H1 (cell line): ENCODE measurements around the gene NFIA. TPM values are rescaled to one million over a fixed set of nuclear protein-coding genes. Genes with fewer than 3 reads are reported as not detected.

ENCODE experiments used
- CTCF ChIA-PET: fragments of 300-600 bp; sonication (Branson Sonifier 250); formaldehyde crosslinking; loops from one replicate; lab custom pipeline; 2021; ENCODE audit not compliant: partially characterized antibody; lab: Charles Lee
- POLR2A ChIA-PET: fragments of 300-600 bp; sonication (Branson Sonifier 250); formaldehyde crosslinking; loops from one replicate; lab custom pipeline; 2021; ENCODE audit warnings: inconsistent platforms; ENCODE audit not compliant: partially characterized antibody; lab: Charles Lee
- DNase-seq, 2 experiments: peaks; one replicate each; pipeline versions ENCODE4 v3.0.0 to v3.0.0-alpha.2; 2010 to 2022; ENCODE audit warnings: low spot score in 2 of 2, low read depth in 1 of 2, mixed read lengths in 1 of 2
- FAIRE-seq: peaks from 2 replicates; lab custom pipeline; 2011; peaks lifted over from hg19 to GRCh38; lab: Jason Lieb, UNC
- H2AFZ ChIP-seq: 2 replicates; pipeline ENCODE4 v1.8.1; 2012; ENCODE audit warnings: low read length, inconsistent platforms
- H2AK5ac ChIP-seq: 2 replicates; pipeline ENCODE4 v1.6.1; 2013; ENCODE audit warnings: low read depth, low read length
- H2BK120ac ChIP-seq: replicated peaks from 2 replicates; pipeline ENCODE3; 2013; ENCODE audit warnings: low read depth, low read length, inconsistent platforms
- H2BK12ac ChIP-seq: 2 replicates; pipeline ENCODE4 v1.6.1; 2013; ENCODE audit warnings: low read depth, low read length
- H2BK15ac ChIP-seq: 2 replicates; pipeline ENCODE4 v1.6.1; 2013; ENCODE audit warnings: low read length
- H2BK20ac ChIP-seq: 2 replicates; pipeline ENCODE4 v1.6.1; 2013; ENCODE audit warnings: low read length
- H2BK5ac ChIP-seq: 2 replicates; pipeline ENCODE4 v1.6.1; 2013; ENCODE audit warnings: low read depth, low read length
- H3K14ac ChIP-seq: 2 replicates; pipeline ENCODE4 v1.6.1; 2013; ENCODE audit warnings: inconsistent platforms; ENCODE audit not compliant: insufficient read length
- H3K18ac ChIP-seq: 2 replicates; pipeline ENCODE4 v1.6.1; 2013; ENCODE audit warnings: low read length; ENCODE audit errors: extremely low read depth
- H3K23ac ChIP-seq: 2 replicates; pipeline ENCODE4 v1.6.1; 2013; ENCODE audit warnings: inconsistent platforms; ENCODE audit not compliant: insufficient read length
- H3K23me2 ChIP-seq: 2 replicates; pipeline ENCODE4 v1.6.1; 2013; ENCODE audit warnings: low read depth, low read length
- H3K27ac ChIP-seq: 2 replicates; pipeline ENCODE4 v1.6.1; 2011; ENCODE audit warnings: low read depth, low read length, inconsistent platforms
- H3K27me3 ChIP-seq, 4 experiments: replicated peaks in 1 of 4; 1 replicate in 1 of 4; 2 replicates in 3 of 4; pipeline versions ENCODE4 v1.6.1 to v1.8.1; 2011 to 2013; ENCODE audit warnings: low read length in 3 of 4, mild to moderate bottlenecking in 3 of 4, inconsistent platforms in 2 of 4, mixed read lengths in 2 of 4, moderate library complexity in 1 of 4; ENCODE audit not compliant: control insufficient read depth in 3 of 4, insufficient read depth in 3 of 4; ENCODE audit errors: extremely low read depth in 1 of 4
- H3K36me3 ChIP-seq, 4 experiments: 2 replicates each; pipeline versions ENCODE4 v1.6.1 to v1.8.1; 2011 to 2013; ENCODE audit warnings: mild to moderate bottlenecking in 4 of 4, low read length in 3 of 4, moderate library complexity in 2 of 4, control low read depth in 1 of 4, inconsistent platforms in 1 of 4; ENCODE audit not compliant: insufficient read depth in 4 of 4, control insufficient read depth in 2 of 4
- H3K4ac ChIP-seq: replicated peaks from 2 replicates; pipeline ENCODE3; 2013; ENCODE audit warnings: low read length, low read depth, mixed read lengths, inconsistent platforms; ENCODE audit not compliant: insufficient read length
- H3K4me1 ChIP-seq, 4 experiments: replicated peaks in 1 of 4; 1 replicate in 1 of 4; 2 replicates in 3 of 4; pipeline versions ENCODE4 v1.6.1 to v1.8.1; 2011 to 2013; ENCODE audit warnings: low read length in 3 of 4, inconsistent platforms in 2 of 4, mixed read lengths in 1 of 4; ENCODE audit not compliant: insufficient read depth in 4 of 4, control insufficient read depth in 3 of 4
- H3K4me2 ChIP-seq, 2 experiments: 2 replicates each; pipeline versions ENCODE4 v1.6.1 to v1.8.1; 2011 to 2013; ENCODE audit warnings: low read depth in 2 of 2, low read length in 2 of 2, control low read depth in 1 of 2, inconsistent platforms in 1 of 2, mild to moderate bottlenecking in 1 of 2; ENCODE audit not compliant: insufficient read depth in 1 of 2
- H3K4me3 ChIP-seq, 4 experiments: fragments of 200-600, 300-600 bp in 1 of 4; sonication (generic), shearing (Covaris generic), sonication (Bioruptor Twin) in 1 of 4; 2 replicates each; pipeline versions ENCODE4 v1.5.1 to v1.8.1; 2011 to 2016; ENCODE audit warnings: low read length in 4 of 4, low read depth in 3 of 4, control low read depth in 2 of 4, inconsistent platforms in 2 of 4, mild to moderate bottlenecking in 2 of 4, mixed read lengths in 1 of 4, moderate library complexity in 1 of 4; ENCODE audit not compliant: insufficient read depth in 2 of 4; ENCODE audit errors: extremely low read depth in 1 of 4
- H3K56ac ChIP-seq: replicated peaks from 2 replicates; pipeline ENCODE3; 2013; ENCODE audit warnings: low read depth, mild to moderate bottlenecking, mixed read lengths, low read length, inconsistent platforms; ENCODE audit not compliant: insufficient read length
- H3K79me1 ChIP-seq: 2 replicates; pipeline ENCODE4 v1.6.1; 2013; ENCODE audit warnings: low read depth, low read length, control low read depth
- H3K79me2 ChIP-seq, 2 experiments: 2 replicates each; pipeline versions ENCODE4 v1.6.1 to v1.8.1; 2012 to 2013; ENCODE audit warnings: low read length in 2 of 2, mild to moderate bottlenecking in 2 of 2, inconsistent platforms in 1 of 2; ENCODE audit not compliant: insufficient read depth in 2 of 2, control insufficient read depth in 1 of 2
- H3K9ac ChIP-seq, 4 experiments: replicated peaks in 1 of 4; 1 replicate in 1 of 4; 2 replicates in 3 of 4; pipeline versions ENCODE4 v1.6.1 to v1.8.1; 2011 to 2013; ENCODE audit warnings: low read depth in 3 of 4, low read length in 3 of 4, control low read depth in 2 of 4, mild to moderate bottlenecking in 2 of 4, moderate library complexity in 2 of 4, inconsistent platforms in 1 of 4; ENCODE audit errors: extremely low read depth in 1 of 4
- H3K9me3 ChIP-seq, 2 experiments: 2 replicates each; pipeline versions ENCODE4 v1.6.1 to v1.8.1; 2012 to 2013; ENCODE audit warnings: mild to moderate bottlenecking in 2 of 2, moderate library complexity in 2 of 2, control low read depth in 1 of 2, inconsistent platforms in 1 of 2, low read depth in 1 of 2, low read length in 1 of 2, mixed read lengths in 1 of 2; ENCODE audit not compliant: insufficient read depth in 2 of 2
- H4K20me1 ChIP-seq, 2 experiments: replicated peaks in 1 of 2; 2 replicates each; pipeline versions ENCODE3 to v1.8.1; 2011 to 2013; ENCODE audit warnings: inconsistent platforms in 2 of 2, low read length in 2 of 2, mild to moderate bottlenecking in 1 of 2; ENCODE audit not compliant: insufficient read depth in 2 of 2, control insufficient read depth in 1 of 2
- H4K5ac ChIP-seq: 2 replicates; pipeline ENCODE4 v1.6.1; 2013; ENCODE audit warnings: low read length, low read depth, mixed read lengths, inconsistent platforms; ENCODE audit not compliant: insufficient read length
- H4K8ac ChIP-seq: 2 replicates; pipeline ENCODE4 v1.8.0; 2013; ENCODE audit warnings: mild to moderate bottlenecking, moderate library complexity, low read length, inconsistent platforms; ENCODE audit not compliant: insufficient read depth; ENCODE audit errors: extremely low read depth
- H4K91ac ChIP-seq: replicated peaks from 2 replicates; pipeline ENCODE3; 2013; ENCODE audit warnings: low read length, mixed read lengths, inconsistent platforms; ENCODE audit not compliant: insufficient read length
- BACH1 ChIP-seq: IDR thresholded peaks from 2 replicates; pipeline ENCODE4 v1.6.1; 2012; ENCODE audit warnings: low read length, improper control_type of control experiment
- CHD2 ChIP-seq: IDR thresholded peaks from 2 replicates; pipeline ENCODE4 v1.6.1; 2012; ENCODE audit warnings: low read length, improper control_type of control experiment
- EZH2 ChIP-seq: fragments of 200-600 bp; sonication (generic); IDR thresholded peaks from 2 replicates; pipeline ENCODE4 v1.7.1; 2012; ENCODE audit warnings: low read depth, mild to moderate bottlenecking, moderate library complexity, low read length, inconsistent platforms; ENCODE audit not compliant: severe bottlenecking
- FOSL1 ChIP-seq: IDR thresholded peaks from 2 replicates; pipeline ENCODE4 v1.6.1; 2011; ENCODE audit warnings: mild to moderate bottlenecking, low read depth, low read length, moderate library complexity; ENCODE audit not compliant: insufficient read depth
- HDAC6 ChIP-seq: IDR thresholded peaks from one replicate; pipeline ENCODE4 v1.7.1; 2012; ENCODE audit warnings: low read depth, mild to moderate bottlenecking, inconsistent platforms, low read length, moderate library complexity
- NANOG ChIP-seq: IDR thresholded peaks from 2 replicates; pipeline ENCODE4 v1.6.1; 2011; ENCODE audit warnings: low read length, low read depth, mild to moderate bottlenecking, inconsistent platforms; ENCODE audit not compliant: insufficient read depth, poor library complexity, severe bottlenecking
- RAD21 ChIP-seq, 2 experiments: IDR thresholded peaks in 1 of 2; conservative IDR thresholded peaks in 1 of 2; 2 replicates each; pipeline ENCODE4 v1.6.1; 2011; ENCODE audit warnings: low read depth in 2 of 2, low read length in 2 of 2, improper control_type of control experiment in 1 of 2, inconsistent platforms in 1 of 2, mild to moderate bottlenecking in 1 of 2, moderate library complexity in 1 of 2
- YY1 ChIP-seq: IDR thresholded peaks from 2 replicates; pipeline ENCODE4 v1.6.1; 2011; ENCODE audit warnings: low read depth, mild to moderate bottlenecking, low read length
- polyA plus RNA-seq, 7 experiments: library from polyadenylated mRNA; depleted of rRNA in 3 of 7; stranded (reverse) in 5 of 7; unstranded in 2 of 7; fragments of >200 nt in 5 of 7; fragments of 200-250 nt in 2 of 7; gene quantifications; 1 replicate in 5 of 7; 2 replicates in 1 of 7; 4 replicates in 1 of 7; pipeline versions ENCODE4 v1.2.1 to v1.2.3, GENCODE V29; 2011 to 2013; ENCODE audit warnings: missing spikeins in 2 of 7, mixed read lengths in 2 of 7
- total RNA-seq: library from RNA; stranded (reverse); fragmentation: NEBNext Ultra II Directional; extraction: Animal tissue kit (Norgen Biotek cat#: 25700); gene quantifications from 2 replicates; pipeline ENCODE4 v1.2.1, GENCODE V29; 2021

NFIA gene
- total and polyA plus RNA-seq, 2 of the 8 experiments (the other 6 are each of a cell fraction or from before 2014, with no cell fraction given) = 1.8 to 2.3 TPM

DNA sequence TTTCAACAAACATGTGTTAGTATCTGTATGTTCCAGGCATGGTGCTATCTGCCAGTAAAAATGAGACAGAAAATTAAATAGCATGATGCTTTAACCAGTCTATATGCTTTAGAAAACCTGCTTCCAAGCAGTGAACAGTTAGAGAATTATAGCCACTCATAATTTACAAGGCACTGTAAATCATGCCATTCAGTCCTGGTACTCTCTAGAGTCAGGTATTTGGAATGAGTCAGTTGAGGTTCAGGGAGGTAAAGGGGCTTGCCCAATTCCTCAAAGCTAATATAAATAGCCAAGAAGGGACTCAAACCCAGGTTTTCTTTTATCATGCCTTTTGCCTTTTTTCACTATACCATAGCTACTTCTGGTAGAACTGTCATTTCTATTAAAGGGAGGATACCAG, 184.4 kb downstream of the NFIA start:
- DNase-seq (no peak), FAIRE-seq (no peak)
- CTCF ChIA-PET = interaction anchor here (0.6 to 2.4 kb wide), 3 partner anchors 11 to 102 kb away, joined by 3 to 12 read pairs (median 3); no protein-coding TSS in a partner anchor
- no peaks in the 10 kb centered on the region for H3K9me3 ChIP-seq
- H4K20me1 ChIP-seq = no peaks in the 10 kb centered on the region
- H3K14ac ChIP-seq = no peak overlapping the region
- no peaks in the 10 kb centered on the region for H3K23me2 ChIP-seq
- H3K27ac ChIP-seq = no peak overlapping the region
- H2BK15ac ChIP-seq = no peak overlapping the region
- no peaks in the 10 kb centered on the region for H3K79me1 ChIP-seq
- TF ChIP-seq BACH1 (no peak), FOSL1 (no peak), EZH2 (no peak), RAD21 (IDR thresholded peaks at IDR 0.05 in 1 of 2, conservative IDR thresholded peaks at IDR 0.05 in 1 of 2; ENCODE audit: low read depth in 2 of 2, low read length in 2 of 2) (no peak), YY1 (no peak), HDAC6 (no peak), NANOG (no peak), CHD2 (no peak)
- no peak overlapping the region for H2BK12ac ChIP-seq
- H3K36me3 ChIP-seq = no peaks in the 10 kb centered on the region
- H3K56ac ChIP-seq = no peak overlapping the region
- no peaks in the 10 kb centered on the region for H3K79me2 ChIP-seq
- POLR2A ChIA-PET = interaction anchor here (1.0 kb wide), 1 partner anchor 10 kb away, joined by 4 read pairs; no protein-coding TSS in a partner anchor
- H3K4me2 ChIP-seq = no peak overlapping the region
- no peak overlapping the region for H3K4me3 ChIP-seq
- H3K23ac ChIP-seq = no peak overlapping the region
- H4K5ac ChIP-seq = no peak overlapping the region
- no peaks in the 10 kb centered on the region for H3K27me3 ChIP-seq
- H2AFZ ChIP-seq = no peak overlapping the region
- no peak overlapping the region for H2BK5ac ChIP-seq
- H2BK20ac ChIP-seq = no peak overlapping the region
- H3K4ac ChIP-seq = no peak overlapping the region
- no peak overlapping the region for H2BK120ac ChIP-seq
- peaks cover 0 to 6% (median 0%) of the 10 kb centered on the region in 4 experiments; a peak in 1 of 7 replicates for H3K4me1 ChIP-seq
- no peak overlapping the region for H4K8ac ChIP-seq
- no peak overlapping the region for H3K9ac ChIP-seq
- no peak overlapping the region for H2AK5ac ChIP-seq
- H3K18ac ChIP-seq = no peak overlapping the region
- no peak overlapping the region for H4K91ac ChIP-seq
